Transverse colon (tissue), 4 donors: ENCODE data around the gene RASSF10. TPM values are rescaled to one million over a fixed set of nuclear protein-coding genes. Genes with fewer than 3 reads are reported as not detected.

Experiments used
- DNase-seq: peaks from one replicate; pipeline ENCODE4 v3.0.0-alpha.2; 2019
- H3K27ac ChIP-seq, 4 donors: fragments of 200-600 bp; sonication (generic); 2 replicates each; pipeline ENCODE4 v1.5.1; 2016 to 2018; ENCODE audit warnings: inconsistent platforms in 4 of 4
- H3K27me3 ChIP-seq: fragments of 200-600 bp; sonication (generic); 2 replicates; pipeline ENCODE4 v1.5.1; 2017; ENCODE audit warnings: inconsistent platforms
- H3K36me3 ChIP-seq, 4 donors: fragments of 200-600 bp; sonication (generic); 2 replicates each; pipeline ENCODE4 v1.5.1; 2017 to 2019; ENCODE audit warnings: inconsistent platforms in 4 of 4
- H3K4me1 ChIP-seq, 4 donors: fragments of 200-600 bp; sonication (generic); 2 replicates each; pipeline ENCODE4 v1.5.1; 2017 to 2020; ENCODE audit warnings: inconsistent platforms in 4 of 4
- H3K4me3 ChIP-seq, 4 donors: fragments of 200-600 bp; sonication (generic); 1 replicate in 1 of 4; 2 replicates in 3 of 4; pipeline versions ENCODE4 v1.5.1 to v1.6.1; 2017 to 2019; ENCODE audit warnings: inconsistent platforms in 4 of 4
- H3K9me3 ChIP-seq, 2 donors: fragments of 200-600 bp; sonication (generic); 2 replicates each; pipeline ENCODE4 v1.5.1; 2017 to 2019; ENCODE audit warnings: inconsistent platforms in 2 of 2
- CTCF ChIP-seq, 5 experiments: fragments of 200-600 bp in 3 of 5; fragments of 450-650 bp in 2 of 5; sonication (generic) in 3 of 5; IDR thresholded peaks; 1 replicate in 2 of 5; 2 replicates in 3 of 5; pipeline ENCODE4 v1.5.1; 2016 to 2017; ENCODE audit warnings: antibody characterized with exemption in 5 of 5, inconsistent platforms in 3 of 5, mild to moderate bottlenecking in 2 of 5, moderate library complexity in 1 of 5
- EP300 ChIP-seq: sonication (generic); formaldehyde crosslinking; IDR thresholded peaks from one replicate; pipeline ENCODE4 v1.6.1; 2017; ENCODE audit warnings: antibody characterized with exemption, low read depth
- POLR2A ChIP-seq: fragments of 450-650 bp; IDR thresholded peaks from one replicate; pipeline ENCODE4 v1.6.1; 2016; ENCODE audit warnings: antibody characterized with exemption, mild to moderate bottlenecking, moderate library complexity
- POLR2AphosphoS5 ChIP-seq, 3 donors: sonication (generic); formaldehyde crosslinking; IDR thresholded peaks; one replicate each; pipeline ENCODE4 v1.6.1; 2016; ENCODE audit warnings: antibody characterized with exemption in 3 of 3
- WGBS, 2 donors: methylation state at CpG; one replicate each; pipeline ENCODE4 v1.1.5; 2018; ENCODE audit warnings: low coverage in 1 of 2; 5-methylcytosine and 5-hydroxymethylcytosine counted together
- in situ Hi-C, 4 donors: fragments of 200-750 bp; cut with MboI; loops; one replicate each; pipeline versions ENCODE4 v1.15.0 to v1.15.1; 2017; ENCODE audit warnings: low sequenced_read_pairs in 3 of 4, low pct_ligation_motif_present in 1 of 4, low pct_unique_long_range_greater_than_20kb in 1 of 4
- intact Hi-C: fragments of 100-400 bp; cut with DNase I; formaldehyde crosslinking; loops from one replicate; pipeline ENCODE4 v1.15.1; 2023; ENCODE audit warnings: low total_unique reads
- total RNA-seq, 4 donors: library from RNA; depleted of rRNA; stranded (reverse); fragments of >200 nt; gene quantifications; one replicate each; pipeline ENCODE4 v1.1.0, GENCODE V29; 2016

The RASSF10 gene
- total RNA-seq, 4 donors from 2014 or later: 0.48 TPM; not detected in 3

- Histone ChIP-seq H3K27me3 (no peaks in the 10 kb centered on the region), H3K36me3 (no peaks in the 10 kb centered on the region), H3K9me3 (no peaks in the 10 kb centered on the region), H3K27ac (no peak overlapping the region), H3K4me1 (no peaks in the 10 kb centered on the region), H3K4me3 (no peak overlapping the region)
- TF ChIP-seq POLR2A: no peak
- TF ChIP-seq CTCF (IDR thresholded peaks at IDR 0.05): no peak
- no peak for TF ChIP-seq POLR2AphosphoS5 (IDR thresholded peaks at IDR 0.05)
- no peak for TF ChIP-seq EP300
- intact Hi-C loops (no loop called here), in situ Hi-C loops (no loop called here)
- no peak for DNase-seq
- WGBS, 2 donors: 55 to 82% methylated on average over 4 to 5 of the region's 5 CpGs
Observed at GRCh38 chr11:12998336-12998735, 10.8 kb upstream of the RASSF10 start.

GRCh38 chr11:12999597-12999996 is 9.5 kb upstream of the RASSF10 start:
- Histone ChIP-seq H3K9me3 (no peaks in the 10 kb centered on the region), H3K27ac (no peak overlapping the region), H3K36me3 (no peaks in the 10 kb centered on the region), H3K27me3 (no peaks in the 10 kb centered on the region), H3K4me3 (no peak overlapping the region), H3K4me1 (no peaks in the 10 kb centered on the region)
- DNase-seq: no peak
- in situ Hi-C loops (no loop called here), intact Hi-C loops (no loop called here)
- 84 to 86% methylated on average over 2 to 7 of the region's 7 CpGs for WGBS, 2 donors
- TF ChIP-seq EP300 (no peak), POLR2A (no peak), POLR2AphosphoS5 (IDR thresholded peaks at IDR 0.05) (no peak), CTCF (IDR thresholded peaks at IDR 0.05) (no peak)

- intact Hi-C loops (no loop called here), in situ Hi-C loops (no loop called here)
Observed at GRCh38 chr11:13000116-13000515, 9.0 kb upstream of the RASSF10 start.

GRCh38 chr11:13000721-13001120 is 8.4 kb upstream of the RASSF10 start:
- in situ Hi-C loops (no loop called here), intact Hi-C loops (no loop called here)
- TF ChIP-seq POLR2AphosphoS5 (IDR thresholded peaks at IDR 0.05) (no peak), POLR2A (no peak), CTCF (IDR thresholded peaks at IDR 0.05) (no peak), EP300 (no peak)
- no peaks in the 10 kb centered on the region for H3K36me3 ChIP-seq
- no peak for DNase-seq
- no peak overlapping the region for H3K4me3 ChIP-seq
- H3K27me3 ChIP-seq: peaks cover 2% of the 10 kb centered on the region
- H3K9me3 ChIP-seq: no peaks in the 10 kb centered on the region
- WGBS, 2 donors: 63 to 68% methylated on average over 4 to 5 of the region's 5 CpGs
- no peaks in the 10 kb centered on the region for H3K4me1 ChIP-seq
- H3K27ac ChIP-seq: no peak overlapping the region

More at GRCh38 chr11:13000116-13000515, 9.0 kb upstream of the RASSF10 start:
- Histone ChIP-seq H3K4me1 (no peaks in the 10 kb centered on the region), H3K36me3 (no peaks in the 10 kb centered on the region), H3K27ac (no peak overlapping the region), H3K9me3 (no peaks in the 10 kb centered on the region), H3K4me3 (no peak overlapping the region), H3K27me3 (no peaks in the 10 kb centered on the region)
- DNase-seq: no peak
- TF ChIP-seq CTCF (IDR thresholded peaks at IDR 0.05): no peak
- TF ChIP-seq POLR2A: no peak
- TF ChIP-seq EP300: no peak
- no peak for TF ChIP-seq POLR2AphosphoS5 (IDR thresholded peaks at IDR 0.05)
- WGBS, 2 donors: 83 to 88% methylated on average over 2 to 3 of the region's 3 CpGs
